Heart right ventricle (tissue), 16 donors: ENCODE data around the gene ALOX5. TPM values are rescaled to one million over a fixed set of nuclear protein-coding genes. Genes with fewer than 3 reads are reported as not detected.

Experiments
- ATAC-seq, 8 donors: fragments of 200-7000 bp; cut with Tn5 transposase; one replicate each; pipeline ENCODE4 v1.9.1; 2020; ENCODE audit warnings: mild to moderate bottlenecking in 8 of 8, moderate library complexity in 8 of 8, moderate number of reproducible peaks in 1 of 8
- DNase-seq, 2 donors: peaks; one replicate each; pipeline ENCODE4 v3.0.0-alpha.2; 2020
- H3K27ac ChIP-seq, 10 donors: fragments of 200-600 bp; sonication (generic) in 2 of 10; one replicate each; pipeline versions ENCODE4 v1.5.0 to v1.8.0; 2020 to 2022; ENCODE audit warnings: mild to moderate bottlenecking in 3 of 10
- H3K27me3 ChIP-seq, 7 donors: fragments of 200-600 bp; one replicate each; pipeline ENCODE4 v1.8.0; 2021 to 2022; ENCODE audit warnings: mild to moderate bottlenecking in 2 of 7
- H3K36me3 ChIP-seq, 9 donors: fragments of 200-600 bp; sonication (generic) in 1 of 9; one replicate each; pipeline versions ENCODE4 v1.5.0 to v1.8.0; 2020 to 2022; ENCODE audit warnings: mild to moderate bottlenecking in 2 of 9
- H3K4me1 ChIP-seq, 9 donors: fragments of 200-600 bp; sonication (generic) in 1 of 9; one replicate each; pipeline versions ENCODE4 v1.5.0 to v1.8.0; 2020 to 2022; ENCODE audit warnings: mild to moderate bottlenecking in 4 of 9
- H3K4me3 ChIP-seq, 10 donors: fragments of 200-600 bp; sonication (generic) in 2 of 10; one replicate each; pipeline versions ENCODE4 v1.5.0 to v1.8.0; 2020 to 2022; ENCODE audit warnings: mild to moderate bottlenecking in 7 of 10, moderate library complexity in 2 of 10
- H3K9me3 ChIP-seq, 11 donors: fragments of 200-600 bp in 10 of 11; sonication (generic) in 2 of 11; one replicate each; pipeline versions ENCODE4 v1.5.0 to v1.8.0; 2013 to 2022; ENCODE audit warnings: mild to moderate bottlenecking in 2 of 11, control low read depth in 1 of 11, moderate library complexity in 1 of 11
- WGBS, 2 donors: extraction: QIAGEN DNeasy Blood & Tissue Kit; methylation state at CpG; one replicate each; pipeline ENCODE4 v1.1.7; 2013; ENCODE audit warnings: inconsistent platforms in 1 of 2; 5-methylcytosine and 5-hydroxymethylcytosine counted together
- intact Hi-C, 10 donors: fragments of 100-400 bp; cut with DNase I; formaldehyde crosslinking; loops; one replicate each; pipeline versions ENCODE4 v1.11.1 to v1.14.2; 2022
- polyA plus RNA-seq, 2 donors: library from polyadenylated mRNA; stranded (reverse); fragments of 200-250 nt; gene quantifications; one replicate each; pipeline ENCODE4 v1.2.3, GENCODE V29; 2013
- total RNA-seq, 10 donors: library from RNA; stranded (reverse); fragmentation: NEBNext Ultra II Directional in 3 of 10; extraction: Animal tissue kit (Norgen Biotek cat#: 25700) in 3 of 10; gene quantifications; one replicate each; pipeline versions ENCODE4 v1.2.1 to v1.2.4, GENCODE V29; 2021 to 2023
- TF ChIP-seq, protein P1 (sequence below), 9 donors: fragments of 200-600 bp; sonication (generic) in 2 of 9; IDR thresholded peaks; one replicate each; pipeline versions ENCODE4 v1.5.0 to v1.8.0; 2021 to 2022; ENCODE audit warnings: antibody characterized with exemption in 9 of 9, mild to moderate bottlenecking in 5 of 9, moderate library complexity in 1 of 9
- donor health status: Arrhythmogenic right ventricular cardiomyopathy.
- donor health status: ischemic (EF 13 %, LVEDD 7.1; RV severe dilation, severe dysfunction).
- donor health status: healthy with polysubstance abuse.
- donor health status: DM: no; HTN: yes; CAD: no.
- donor health status: DM: no; HTN: no; CAD: no.
- donor health status: ischemic (EF 25% LVEDD 6.9; RV normal size, moderate dysfunction).
- donor health status: ischemic (EF 25% LVEDD 5.7; RV mildly dilated, moderate dysfunction).
- donor health status: healthy.
- donor health status: DM: yes; HTN: yes; CAD: no.
- donor health status: Ischemic cardiomyopathy.
- donor health status: ischemic (EF 35%, LVEDD 5.7; RV mildly dilated, moderate dysfunction).
- donor health status: nonischemic (EF 11% LVEDD 7.7; RV severe dilation, severe dysfunction).
- donor health status: DM: yes; HTN: yes; CAD: no.
- donor health status: PGD.
- donor health status: ischemic (EF 29% LVEDD 5.4; RV normal size, mild dysfunction).
- donor health status: nonischemic (EF 23%, LVEDD 6.1; RV moderate dilation, normal function).

The ALOX5 gene
- total and polyA plus RNA-seq, 12 donors: 1.8 to 21.8 (median 4.4) TPM

GRCh38 chr10:45379891-45380540, 6.0 kb downstream of the ALOX5 start:
- ATAC-seq (peak; percentile 71 to 82 (median 78)), DNase-seq (peak in 1 of 2 donors; percentile 24)
- H3K27ac ChIP-seq: peak overlapping the region in 2 of 10 donors; percentile 15 to 93
- peaks cover 0 to 61% (median 43%) of the 10 kb centered on the region in 7 donors for H3K27me3 ChIP-seq
- no peaks in the 10 kb centered on the region for H3K9me3 ChIP-seq
- H3K4me3 ChIP-seq: no peak overlapping the region
- intact Hi-C loops: no loop called here
- H3K36me3 ChIP-seq: peaks cover 0 to 18% (median 0%) of the 10 kb centered on the region in 9 donors
- H3K4me1 ChIP-seq: peaks cover 0 to 76% (median 0%) of the 10 kb centered on the region in 9 donors
- TF ChIP-seq, protein P1, sequence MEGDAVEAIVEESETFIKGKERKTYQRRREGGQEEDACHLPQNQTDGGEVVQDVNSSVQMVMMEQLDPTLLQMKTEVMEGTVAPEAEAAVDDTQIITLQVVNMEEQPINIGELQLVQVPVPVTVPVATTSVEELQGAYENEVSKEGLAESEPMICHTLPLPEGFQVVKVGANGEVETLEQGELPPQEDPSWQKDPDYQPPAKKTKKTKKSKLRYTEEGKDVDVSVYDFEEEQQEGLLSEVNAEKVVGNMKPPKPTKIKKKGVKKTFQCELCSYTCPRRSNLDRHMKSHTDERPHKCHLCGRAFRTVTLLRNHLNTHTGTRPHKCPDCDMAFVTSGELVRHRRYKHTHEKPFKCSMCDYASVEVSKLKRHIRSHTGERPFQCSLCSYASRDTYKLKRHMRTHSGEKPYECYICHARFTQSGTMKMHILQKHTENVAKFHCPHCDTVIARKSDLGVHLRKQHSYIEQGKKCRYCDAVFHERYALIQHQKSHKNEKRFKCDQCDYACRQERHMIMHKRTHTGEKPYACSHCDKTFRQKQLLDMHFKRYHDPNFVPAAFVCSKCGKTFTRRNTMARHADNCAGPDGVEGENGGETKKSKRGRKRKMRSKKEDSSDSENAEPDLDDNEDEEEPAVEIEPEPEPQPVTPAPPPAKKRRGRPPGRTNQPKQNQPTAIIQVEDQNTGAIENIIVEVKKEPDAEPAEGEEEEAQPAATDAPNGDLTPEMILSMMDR (IDR thresholded peaks at IDR 0.05): no peak
- 85 to 93% methylated on average over 14 of the region's 14 CpGs for WGBS, 2 donors

DNA sequence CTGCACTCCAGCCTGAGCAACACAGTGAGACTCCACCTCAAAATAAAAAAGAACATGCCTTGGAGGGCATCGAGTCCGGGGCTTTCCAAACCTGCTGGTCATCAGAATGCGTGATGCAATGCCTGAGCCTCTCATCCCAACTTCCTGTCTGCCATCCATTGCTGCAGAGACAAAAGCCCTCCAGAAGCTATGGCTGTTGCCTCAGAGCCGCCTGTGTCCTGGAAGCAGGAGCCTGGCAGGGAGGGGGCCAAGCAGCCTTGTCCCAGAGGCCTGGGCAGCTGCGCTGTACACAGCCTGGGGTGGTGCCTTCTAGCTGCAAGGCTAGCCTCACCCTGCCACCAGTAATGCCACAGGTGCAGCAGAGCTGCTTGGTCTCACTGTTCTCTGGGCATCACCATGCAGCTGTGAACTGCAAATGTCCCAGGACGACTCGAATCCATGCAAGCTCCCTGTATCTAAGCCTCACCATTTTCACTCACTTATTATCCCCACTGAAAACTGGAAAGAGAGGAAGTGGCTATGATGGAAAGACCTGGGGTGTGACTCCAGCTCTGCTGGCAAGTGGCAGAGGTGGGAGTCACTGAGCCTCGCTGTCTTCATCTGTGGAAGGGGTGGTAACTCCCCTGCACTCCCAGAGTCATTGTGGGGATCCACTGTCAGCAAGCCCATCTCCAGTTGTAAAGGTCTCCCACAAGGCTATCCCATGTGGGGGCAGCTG, 7.0 kb downstream of the ALOX5 start:
- peaks cover 0 to 50% (median 33%) of the 10 kb centered on the region in 7 donors for H3K27me3 ChIP-seq
- 78 to 82% methylated on average over 8 of the region's 8 CpGs for WGBS, 2 donors
- no peak overlapping the region for H3K4me3 ChIP-seq
- intact Hi-C loops: no loop called here
- peaks cover 0 to 23% (median 0%) of the 10 kb centered on the region in 9 donors for H3K36me3 ChIP-seq
- H3K4me1 ChIP-seq: peaks cover 0 to 67% (median 0%) of the 10 kb centered on the region in 9 donors
- H3K27ac ChIP-seq: peak overlapping the region in 1 of 10 donors; percentile 93
- DNase-seq (peak in 1 of 2 donors; percentile 17), ATAC-seq (peak in 3 of 8 donors; percentile 11 to 34 (median 28))
- no peaks in the 10 kb centered on the region for H3K9me3 ChIP-seq
- TF ChIP-seq, protein P1 (IDR thresholded peaks at IDR 0.05): no peak

DNA sequence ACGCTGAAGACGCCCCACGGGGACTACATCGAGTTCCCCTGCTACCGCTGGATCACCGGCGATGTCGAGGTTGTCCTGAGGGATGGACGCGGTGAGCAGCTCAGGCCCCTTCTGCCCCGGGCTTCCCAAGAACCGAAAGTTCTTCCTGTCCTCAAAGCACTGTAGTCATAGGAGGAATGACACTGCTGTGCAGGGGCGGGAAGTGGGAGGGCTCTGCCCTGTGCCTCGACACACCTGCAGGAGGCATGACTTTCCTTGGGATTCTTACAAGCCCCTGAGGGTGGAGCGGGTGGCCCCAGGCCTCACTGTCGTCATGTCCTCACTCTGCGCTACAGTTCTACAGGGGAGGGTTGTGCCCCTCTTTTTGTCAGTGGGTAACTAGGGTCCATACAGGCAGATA, 8.6 kb downstream of the ALOX5 start:
- Histone ChIP-seq H3K27ac (peak overlapping the region in 1 of 10 donors; percentile 66), H3K4me3 (no peak overlapping the region), H3K9me3 (no peaks in the 10 kb centered on the region), H3K4me1 (peaks cover 0 to 61% (median 0%) of the 10 kb centered on the region in 9 donors), H3K36me3 (peaks cover 0 to 26% (median 0%) of the 10 kb centered on the region in 9 donors), H3K27me3 (peaks cover 0 to 41% (median 21%) of the 10 kb centered on the region in 7 donors)
- DNase-seq (no peak), ATAC-seq (no peak)
- intact Hi-C loops: no loop called here
- TF ChIP-seq, protein P1 (IDR thresholded peaks at IDR 0.05): no peak
- WGBS, 2 donors: 91% methylated on average over 17 of the region's 17 CpGs

DNA sequence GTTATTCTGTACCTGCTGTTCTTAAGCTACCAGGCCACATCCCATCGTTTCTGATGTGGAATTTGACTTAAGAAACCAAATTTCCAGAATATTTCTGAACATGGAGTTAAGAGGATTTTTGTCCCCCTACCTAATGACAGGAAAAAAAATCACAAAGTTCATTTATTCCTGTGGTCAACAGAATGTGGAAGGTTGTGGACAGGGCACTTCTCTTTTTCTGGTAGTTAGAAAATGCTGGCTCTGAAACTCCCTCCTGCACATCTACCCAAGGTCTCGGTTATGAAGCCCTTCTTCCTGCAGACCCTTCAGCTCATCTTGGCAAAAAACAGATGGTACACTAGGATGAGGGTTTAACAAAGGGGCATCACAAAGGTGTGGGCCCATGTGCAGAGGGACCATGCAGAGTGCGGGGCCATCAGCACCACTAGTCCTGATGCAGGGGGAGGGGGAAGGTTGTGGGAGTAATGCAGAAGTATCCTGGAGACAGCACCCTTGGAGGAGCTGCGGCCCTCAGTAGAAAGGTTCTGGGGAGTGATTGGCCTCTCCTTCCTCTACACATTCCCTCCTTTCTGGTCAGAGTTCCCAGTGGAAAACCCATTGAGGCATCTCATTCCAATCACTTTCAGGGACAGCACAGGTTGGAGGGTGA, 9.8 kb downstream of the ALOX5 start:
- H3K27me3 ChIP-seq: peaks cover 0 to 29% (median 14%) of the 10 kb centered on the region in 7 donors
- peak in 1 of 8 donors; percentile 47 for ATAC-seq
- H3K9me3 ChIP-seq: no peaks in the 10 kb centered on the region
- H3K36me3 ChIP-seq: peaks cover 0 to 32% (median 0%) of the 10 kb centered on the region in 9 donors
- peaks cover 0 to 49% (median 0%) of the 10 kb centered on the region in 9 donors for H3K4me1 ChIP-seq
- TF ChIP-seq, protein P1 (IDR thresholded peaks at IDR 0.05): no peak
- WGBS, 2 donors: 84 to 93% methylated on average over 4 of the region's 4 CpGs
- no peak overlapping the region for H3K4me3 ChIP-seq
- H3K27ac ChIP-seq: peak overlapping the region in 1 of 10 donors; percentile 66
- no peak for DNase-seq
- intact Hi-C loops: no loop called here
